ENCODE measurements around the gene FGFRL1.

Gene FGFRL1

DNA sequence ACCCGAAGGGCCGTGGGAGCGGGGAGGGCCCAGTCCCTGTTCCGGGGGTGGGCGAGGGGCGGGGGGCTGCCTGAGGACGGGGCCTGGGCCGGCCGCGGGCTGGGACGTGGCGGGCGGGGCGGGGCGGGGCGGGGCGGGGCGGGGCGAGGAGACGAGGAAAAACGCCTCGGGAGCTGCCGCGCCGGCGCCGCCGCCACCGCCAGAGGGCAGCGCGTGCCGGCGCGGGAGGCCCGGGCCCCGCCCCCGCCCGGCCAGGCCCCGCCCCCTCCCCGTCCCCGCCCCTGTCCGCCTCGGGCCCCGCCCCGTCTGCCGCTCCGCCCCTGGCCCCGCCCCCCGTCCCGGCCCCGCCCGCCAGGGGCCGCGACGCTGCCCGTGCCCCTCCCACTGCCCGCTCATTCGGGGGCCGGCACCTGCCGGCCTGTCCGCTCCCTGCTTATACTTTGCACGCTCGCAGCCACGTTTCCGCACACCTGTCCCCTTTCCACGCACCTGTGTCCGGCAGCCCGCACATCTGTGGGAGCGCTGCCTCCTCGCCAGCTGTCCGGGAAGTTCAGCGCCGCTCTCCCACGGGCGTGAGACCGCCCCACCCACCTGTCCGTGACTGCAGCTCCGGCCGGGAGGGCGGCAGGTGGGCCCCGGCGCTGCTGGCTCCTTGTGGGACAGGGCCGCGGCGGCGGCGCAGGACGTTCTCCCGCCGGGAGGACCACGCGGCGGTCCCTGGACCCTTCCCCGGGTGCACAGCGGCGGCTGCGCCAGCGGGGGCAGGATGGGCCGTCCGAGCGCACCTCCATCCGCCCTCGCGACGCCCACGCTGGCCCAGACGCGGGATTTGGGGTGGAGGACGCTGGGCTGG is 1.7 kb upstream of the FGFRL1 start:
- no peak for FAIRE-seq

DNA sequence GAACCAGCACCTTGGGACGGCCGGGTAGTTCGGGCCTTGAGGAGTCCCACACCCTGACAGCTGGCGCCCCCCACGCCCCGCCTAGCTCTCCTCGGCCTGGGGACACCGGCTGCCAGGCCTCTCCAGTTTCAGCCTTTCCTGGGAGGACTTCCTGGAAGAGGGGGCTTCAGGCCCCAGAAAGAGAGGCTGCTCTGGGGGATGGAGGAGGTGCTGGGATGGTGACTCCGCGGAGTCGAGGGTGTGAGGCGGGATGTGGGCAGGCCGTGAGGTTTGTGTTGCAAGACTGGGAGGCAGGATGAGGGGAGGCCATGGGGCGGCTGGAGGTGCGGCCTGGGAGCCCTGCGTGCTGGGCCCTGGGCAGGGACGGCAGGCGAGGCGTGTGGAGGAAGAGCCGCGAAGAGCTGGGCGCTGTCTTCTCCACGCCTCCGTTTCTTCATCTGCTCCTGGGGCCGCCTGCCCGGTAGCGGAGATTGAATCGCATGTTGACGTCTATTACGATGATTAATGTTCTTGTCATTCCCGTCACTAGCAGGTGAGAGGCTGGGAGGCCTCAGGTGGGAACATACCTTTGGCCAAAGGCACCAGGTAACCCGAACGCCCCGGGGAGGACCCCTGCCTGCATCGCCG is 918 bp upstream of the FGFRL1 start:
- no peak for FAIRE-seq

DNA sequence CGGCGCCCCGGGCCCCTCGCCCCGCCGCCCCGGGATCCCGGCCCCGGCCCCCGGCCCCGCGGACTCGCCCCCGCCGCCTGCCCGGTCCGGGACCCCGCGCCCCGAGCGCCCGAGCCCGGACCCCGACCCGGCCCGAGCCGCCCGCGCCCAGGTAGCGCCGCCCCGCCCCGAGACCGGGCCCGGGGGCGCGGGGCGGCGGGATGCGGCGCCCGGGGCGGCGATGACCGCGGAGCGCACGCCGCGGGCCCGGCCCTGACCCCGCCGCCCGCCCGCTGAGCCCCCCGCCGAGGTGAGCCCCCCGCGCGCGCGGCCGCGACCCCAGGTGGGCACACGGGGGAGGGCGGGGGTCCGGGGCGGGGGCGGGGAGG is 224 bp downstream of the FGFRL1 start:
- no peak for FAIRE-seq

DNA sequence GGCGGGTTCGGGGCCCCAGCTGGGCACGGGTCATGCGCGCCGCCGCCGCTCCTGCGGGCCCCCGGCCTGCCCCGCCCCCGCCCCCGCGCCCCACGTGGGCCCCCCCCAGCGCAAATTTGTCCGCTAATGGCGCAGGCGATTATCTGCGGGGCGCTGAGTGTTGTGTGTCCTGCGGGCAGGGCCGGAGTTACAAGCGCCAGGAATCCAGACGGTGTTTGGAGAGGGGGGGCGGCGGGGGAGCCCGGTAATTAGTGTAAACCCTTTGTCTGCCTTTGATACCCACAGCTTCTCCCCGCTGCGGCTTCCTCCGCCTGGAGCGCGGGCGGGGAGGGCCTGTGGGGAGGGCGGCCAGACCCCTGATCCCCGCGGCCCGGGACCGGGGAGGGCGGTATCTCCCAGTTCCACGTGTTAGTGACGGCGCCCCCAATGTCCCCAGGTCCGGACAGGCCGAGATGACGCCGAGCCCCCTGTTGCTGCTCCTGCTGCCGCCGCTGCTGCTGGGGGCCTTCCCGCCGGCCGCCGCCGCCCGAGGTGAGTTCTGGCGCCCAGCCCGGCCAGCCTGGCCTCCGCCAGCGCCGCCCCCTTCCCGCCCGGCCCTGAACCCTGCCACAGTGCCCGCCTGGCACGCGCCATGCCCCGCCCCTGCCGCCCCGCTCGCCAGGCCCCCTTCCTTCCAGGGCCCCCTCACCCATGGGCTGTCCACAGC is 761 bp downstream of the FGFRL1 start:
- no peak for FAIRE-seq

DNA sequence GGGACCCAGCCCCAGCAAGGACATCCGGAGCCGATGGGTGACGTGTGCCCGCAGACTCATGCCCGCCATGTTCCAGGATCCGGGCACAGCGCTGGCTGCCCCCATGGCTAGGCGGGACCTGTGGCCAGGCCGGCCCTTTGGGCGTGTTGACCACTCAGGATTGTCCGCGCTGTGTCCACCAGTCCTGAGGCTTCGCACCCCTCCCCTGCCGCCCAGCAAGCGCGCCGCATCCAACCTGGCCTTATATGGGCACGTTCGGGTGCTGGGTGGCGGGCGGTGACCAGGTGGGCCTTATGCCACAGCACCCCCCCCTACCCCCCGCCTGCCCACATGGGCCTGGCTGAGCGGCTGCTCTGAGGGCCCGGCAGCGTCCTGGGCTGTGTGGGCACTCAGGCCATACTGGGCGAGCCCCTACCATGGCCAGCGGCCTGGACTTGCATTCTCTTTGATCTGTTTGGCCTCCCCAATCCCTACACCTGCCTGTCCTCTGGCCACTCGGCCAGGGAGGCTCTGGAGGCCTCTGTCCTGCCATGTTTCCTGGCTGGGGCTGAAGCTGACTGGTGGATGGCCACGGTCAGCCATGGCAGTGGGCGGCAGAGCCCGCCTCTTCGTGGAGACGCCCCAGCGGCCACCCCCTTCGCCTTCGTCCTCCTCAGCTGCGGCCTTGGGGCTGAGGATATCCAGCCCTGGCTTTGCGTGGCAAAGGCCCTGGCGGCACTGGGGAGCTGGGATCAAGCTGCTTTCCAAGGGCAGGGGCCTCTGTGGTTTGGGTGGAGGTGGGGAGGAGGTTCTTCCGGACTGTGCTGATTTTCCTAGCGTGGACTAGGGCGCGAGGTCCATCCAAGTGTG is 2.0 kb downstream of the FGFRL1 start:
- FAIRE-seq = no peak

DNA sequence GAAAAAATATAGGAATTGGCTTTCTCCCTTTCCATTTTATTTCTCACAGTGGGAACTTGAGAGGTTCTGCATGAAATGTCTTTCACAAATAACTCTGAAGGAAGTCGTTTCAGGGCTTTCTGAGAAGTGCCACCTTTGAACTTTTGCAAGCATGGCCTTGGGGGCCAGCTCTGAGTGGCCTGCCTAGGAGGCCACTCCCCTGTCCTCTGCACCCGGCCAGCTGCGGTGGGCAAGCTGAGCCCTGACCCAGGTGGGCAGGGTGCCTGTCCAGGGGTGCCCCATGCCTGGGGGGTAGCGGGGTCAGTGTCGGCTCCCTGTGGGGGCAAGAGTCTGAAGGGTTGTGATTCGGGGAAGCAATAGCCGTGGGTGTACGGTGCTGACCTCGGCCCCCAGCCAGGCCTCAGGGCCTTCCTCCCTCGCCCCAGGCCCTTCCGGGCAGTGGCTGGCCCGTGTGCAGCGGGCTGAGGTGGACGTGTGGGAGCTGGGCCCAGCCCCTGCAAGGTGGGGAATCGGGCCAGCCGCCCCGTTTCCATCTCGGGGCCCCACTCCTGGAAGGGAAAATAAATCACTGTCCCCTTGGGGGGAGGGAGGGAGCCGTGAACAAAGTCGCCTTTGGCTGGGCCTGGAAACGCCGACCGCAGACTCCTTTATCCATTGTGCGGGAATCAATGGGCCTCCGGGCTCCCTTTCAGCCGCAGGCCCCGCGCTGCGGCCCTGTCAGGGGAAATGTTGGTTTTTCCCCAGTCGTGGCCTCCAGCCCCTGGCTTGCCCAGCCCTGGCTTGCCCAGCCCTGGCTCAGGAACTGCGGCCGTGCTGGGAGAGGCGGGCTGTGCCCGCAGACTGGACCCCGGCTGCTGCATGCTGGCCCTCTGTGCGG is 3.1 kb downstream of the FGFRL1 start:
- FAIRE-seq = no peak

DNA sequence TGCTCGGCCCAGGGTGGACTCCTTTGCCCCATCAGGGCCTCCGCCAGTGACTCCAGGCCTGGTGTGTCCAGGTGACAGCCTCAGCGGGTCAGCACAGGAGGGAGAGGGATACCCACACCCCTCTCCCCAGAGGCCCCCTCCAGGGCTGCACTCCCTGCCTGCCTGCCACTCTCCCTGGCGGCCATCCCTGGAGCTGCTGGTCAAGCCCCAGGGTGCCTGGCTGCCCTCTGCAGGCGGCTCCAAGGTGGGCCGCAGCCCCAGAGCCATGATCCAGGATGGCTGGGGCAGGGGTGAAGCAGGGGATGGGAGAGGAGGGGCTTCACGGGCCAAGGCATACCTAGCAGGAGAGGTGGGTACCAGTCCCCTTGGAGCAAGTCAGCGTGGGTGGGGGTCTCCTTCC is 3.8 kb downstream of the FGFRL1 start:
- FAIRE-seq = no peak

DNA sequence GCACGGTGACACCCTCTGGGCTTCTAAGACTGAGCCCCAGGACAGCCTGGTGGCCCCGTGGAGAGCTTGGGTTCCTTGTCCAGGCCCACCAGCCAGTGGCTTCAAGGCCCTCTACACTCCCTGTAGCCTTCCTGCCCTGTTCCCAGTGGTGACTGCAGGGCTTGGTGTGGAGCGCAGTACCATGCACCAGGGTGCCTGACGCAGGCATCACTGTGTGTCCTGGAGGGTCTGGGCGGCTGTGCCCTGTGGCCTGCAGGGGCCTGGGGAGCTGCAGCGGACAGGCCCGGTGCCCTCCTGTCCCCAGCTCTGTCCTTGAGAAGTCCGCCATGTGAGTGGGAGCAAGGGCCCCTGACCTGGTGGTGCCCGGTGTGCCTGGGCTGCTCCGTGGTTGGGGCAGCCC is 4.3 kb downstream of the FGFRL1 start:
- FAIRE-seq = no peak

DNA sequence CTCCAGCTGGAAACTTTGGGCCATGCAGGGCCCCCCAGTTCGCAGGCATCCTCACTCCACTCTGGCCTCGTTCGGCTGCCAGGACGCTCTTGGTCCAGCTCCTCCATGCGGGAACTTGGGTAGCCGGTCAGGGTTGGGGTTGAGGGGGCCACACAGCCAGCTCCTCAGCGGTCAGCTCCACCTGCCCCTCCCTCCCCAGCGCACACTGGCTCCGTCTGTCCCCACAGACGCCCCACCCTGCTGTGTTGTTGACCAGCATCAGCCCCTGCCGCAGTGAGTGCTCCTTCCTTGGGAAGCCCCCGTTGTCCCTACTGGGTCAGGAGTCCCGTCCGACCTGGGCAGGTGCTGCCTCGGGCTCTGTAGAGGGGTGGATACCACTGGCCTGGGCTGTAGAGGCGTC is 5.8 kb downstream of the FGFRL1 start:
- FAIRE-seq = no peak

DNA sequence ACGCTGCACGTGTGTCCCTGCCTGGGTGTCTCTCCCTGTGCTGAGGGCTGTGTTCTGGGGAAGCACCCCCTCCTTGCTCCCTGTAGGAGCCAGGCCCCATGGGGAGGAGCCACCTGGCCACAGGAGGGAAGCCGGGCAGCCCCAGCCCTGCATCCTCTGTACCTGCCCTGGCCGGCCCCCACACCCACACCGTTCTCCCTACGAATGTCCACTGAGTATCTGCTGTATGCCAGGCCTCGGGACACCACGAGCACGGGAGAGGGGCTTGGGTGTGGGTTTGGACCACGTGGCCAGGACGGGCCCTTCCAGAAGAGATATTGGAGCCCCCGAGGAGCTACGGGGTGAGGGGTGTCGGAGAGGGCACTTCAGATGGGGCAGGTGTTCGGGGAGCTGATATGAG is 6.3 kb downstream of the FGFRL1 start:
- FAIRE-seq = no peak

DNA sequence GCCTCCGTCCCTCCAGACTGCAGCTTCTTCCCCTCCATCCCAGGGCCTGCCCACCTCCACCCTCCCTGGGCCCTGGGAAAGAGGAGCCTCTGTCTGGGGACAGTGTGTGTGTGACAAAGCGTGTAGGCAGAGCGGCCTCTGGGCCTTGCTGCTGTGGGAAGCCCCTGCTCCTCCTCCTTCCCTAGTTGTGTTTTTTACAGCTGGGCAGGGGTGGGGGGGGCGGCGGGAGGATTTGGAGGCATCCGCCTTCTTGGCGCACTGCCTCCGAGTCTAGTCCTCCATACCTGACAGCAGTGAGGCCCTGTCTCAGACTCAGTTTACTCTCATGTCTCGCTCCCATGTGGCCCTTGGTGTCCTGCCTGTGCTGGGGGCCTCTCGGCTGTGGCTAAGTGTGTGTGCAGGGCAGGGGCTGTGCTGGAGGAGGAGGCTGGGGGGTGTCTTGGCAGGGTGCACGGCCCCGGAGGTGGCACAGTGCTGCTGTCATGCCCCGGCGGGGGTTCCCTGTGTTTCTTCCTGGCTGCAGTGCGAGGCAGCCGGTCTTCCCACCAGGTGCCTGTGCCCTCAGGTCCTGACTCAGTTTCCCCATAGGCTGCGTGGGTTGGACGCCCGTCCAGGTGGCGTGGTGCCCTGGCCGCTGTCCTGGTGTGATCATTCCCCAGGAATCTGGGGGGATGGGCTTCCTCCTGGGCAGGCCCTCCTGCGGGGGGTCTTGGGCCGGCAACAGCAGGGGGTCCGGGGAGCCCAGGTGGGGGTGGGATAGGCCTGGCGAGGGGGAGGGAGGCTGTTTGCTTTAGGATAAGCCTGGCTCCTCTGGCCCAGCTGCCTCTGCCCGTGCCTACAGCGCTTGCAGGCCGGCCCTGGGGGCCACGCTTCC is 7.0 kb downstream of the FGFRL1 start:
- FAIRE-seq = no peak

DNA sequence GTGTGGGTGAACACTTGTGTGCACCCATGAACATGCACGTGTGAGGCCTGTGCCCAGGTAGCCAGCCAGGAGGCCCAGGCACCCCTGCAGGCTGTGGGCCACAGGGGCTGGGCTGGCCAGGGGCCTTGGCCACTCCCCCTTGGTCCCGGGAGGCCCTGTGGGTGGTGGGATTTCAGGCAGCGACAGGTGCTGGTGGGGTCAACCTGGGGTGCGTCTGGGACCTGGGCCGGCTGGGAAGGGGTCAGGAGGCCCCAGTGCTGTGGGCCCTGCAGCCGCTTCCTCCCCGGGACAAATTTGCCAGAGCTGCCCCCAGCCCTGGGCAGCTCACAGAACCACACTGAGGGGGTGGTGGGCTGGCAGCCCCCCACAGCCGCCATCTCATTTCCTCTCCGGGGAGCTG is 7.9 kb downstream of the FGFRL1 start:
- no peak for FAIRE-seq

DNA sequence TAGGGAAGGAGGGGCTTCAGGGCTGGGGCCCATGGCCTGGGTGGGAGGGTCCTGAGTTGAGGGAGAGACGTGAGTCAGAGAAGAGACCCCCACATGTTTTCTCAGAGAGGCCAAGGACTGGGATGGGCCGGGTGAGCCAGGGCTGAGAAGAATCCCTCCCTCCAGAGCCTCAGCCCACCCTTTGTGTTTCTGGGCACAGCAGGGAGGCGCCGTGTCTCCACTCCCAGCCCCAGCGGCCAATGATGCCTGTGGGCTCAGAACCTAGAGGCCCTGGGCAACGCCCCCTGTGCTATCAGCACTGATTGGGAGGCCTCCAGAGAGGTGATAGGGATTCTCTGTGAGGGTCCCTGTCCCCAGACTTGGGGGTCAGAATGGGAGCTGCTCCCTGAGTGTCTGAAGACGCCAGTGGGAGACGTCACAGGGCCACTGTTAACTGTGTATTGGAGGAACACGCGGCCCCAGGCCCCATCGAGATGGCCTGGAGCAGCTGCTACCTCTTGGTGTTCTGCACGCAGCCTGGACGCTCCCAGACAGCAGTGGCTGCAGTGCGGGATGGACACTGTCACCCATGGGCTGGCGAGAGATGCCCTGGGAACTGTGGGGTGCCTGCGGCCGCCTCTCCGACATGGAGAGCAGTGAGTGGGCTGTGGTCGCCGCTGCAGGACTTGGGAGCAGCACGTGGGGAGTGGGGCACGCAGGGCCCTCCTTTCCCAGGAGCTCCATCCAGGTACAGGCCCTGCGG is 8.5 kb downstream of the FGFRL1 start:
- no peak for FAIRE-seq

DNA sequence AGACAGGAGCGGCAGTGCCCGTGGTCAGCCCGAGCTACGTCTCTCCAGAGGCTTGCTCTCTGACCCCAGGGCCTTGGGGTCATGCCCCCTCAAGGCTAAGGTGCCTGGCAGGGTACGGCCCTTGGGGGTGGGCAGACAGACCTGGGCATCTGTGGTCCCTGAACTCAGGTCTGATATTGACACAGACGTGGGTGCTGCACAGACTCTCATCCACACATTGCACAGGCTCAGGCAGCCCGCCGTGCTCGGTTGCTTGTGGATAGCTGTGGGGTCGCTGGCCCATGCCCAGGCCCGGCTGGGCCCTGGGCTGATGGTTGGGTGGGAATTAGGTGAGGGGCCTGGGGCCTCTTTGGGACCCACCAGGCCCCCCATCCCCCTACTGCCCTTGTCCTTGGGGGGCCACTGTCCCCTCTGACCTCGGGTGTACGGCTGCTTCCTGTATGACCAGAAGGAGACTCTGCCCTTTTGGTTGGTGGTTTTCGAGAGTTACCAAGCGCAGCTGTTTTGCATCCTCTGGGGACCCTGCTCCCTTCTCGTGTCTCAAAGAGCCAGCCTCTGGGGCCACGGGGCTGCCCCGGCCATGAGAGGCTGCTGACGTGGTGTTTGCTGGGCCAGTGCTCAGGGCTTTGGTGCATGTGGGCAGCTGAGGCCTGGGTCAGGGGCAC is 10.1 kb downstream of the FGFRL1 start:
- no peak for FAIRE-seq

DNA sequence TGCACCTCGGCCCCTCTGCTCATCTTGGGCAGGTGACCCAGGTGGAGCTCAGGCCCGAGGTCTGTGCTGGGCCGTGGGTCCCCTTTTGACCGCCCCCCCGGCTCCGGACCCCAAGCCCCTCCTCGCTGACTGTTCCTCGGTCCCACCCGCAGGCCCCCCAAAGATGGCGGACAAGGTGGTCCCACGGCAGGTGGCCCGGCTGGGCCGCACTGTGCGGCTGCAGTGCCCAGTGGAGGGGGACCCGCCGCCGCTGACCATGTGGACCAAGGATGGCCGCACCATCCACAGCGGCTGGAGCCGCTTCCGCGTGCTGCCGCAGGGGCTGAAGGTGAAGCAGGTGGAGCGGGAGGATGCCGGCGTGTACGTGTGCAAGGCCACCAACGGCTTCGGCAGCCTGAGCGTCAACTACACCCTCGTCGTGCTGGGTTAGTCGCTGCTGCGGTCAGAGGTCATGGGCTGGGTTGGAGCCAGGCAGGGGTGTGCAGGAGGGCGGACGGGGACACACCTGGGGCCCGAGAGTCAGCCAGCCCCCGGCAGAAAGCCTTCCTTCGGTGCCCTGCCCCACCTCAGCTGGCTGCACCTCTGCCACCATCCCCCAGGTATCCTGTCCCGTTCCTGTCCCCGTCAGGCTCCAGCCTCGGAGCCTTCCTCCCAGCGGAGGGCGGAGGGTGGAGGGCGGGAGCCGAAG is 10.8 kb downstream of the FGFRL1 start:
- FAIRE-seq = no peak

DNA sequence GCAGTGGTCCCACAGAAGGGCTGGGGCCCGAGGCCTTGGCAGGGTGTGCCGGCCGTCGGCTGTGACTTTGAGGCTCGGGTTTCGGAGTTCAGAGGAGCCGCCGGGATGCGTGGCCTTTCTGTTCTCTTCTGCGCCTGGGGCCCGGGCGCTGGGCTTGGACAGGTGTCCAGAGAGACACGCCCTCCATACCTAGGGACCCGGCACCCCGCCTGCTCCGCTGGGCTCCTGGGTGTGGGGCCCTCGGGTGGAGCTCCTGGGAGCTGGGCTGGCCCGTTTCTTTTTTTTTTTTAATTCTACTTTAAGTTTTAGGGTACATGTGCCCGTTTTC is 11.3 kb downstream of the FGFRL1 start:
- FAIRE-seq = no peak

DNA sequence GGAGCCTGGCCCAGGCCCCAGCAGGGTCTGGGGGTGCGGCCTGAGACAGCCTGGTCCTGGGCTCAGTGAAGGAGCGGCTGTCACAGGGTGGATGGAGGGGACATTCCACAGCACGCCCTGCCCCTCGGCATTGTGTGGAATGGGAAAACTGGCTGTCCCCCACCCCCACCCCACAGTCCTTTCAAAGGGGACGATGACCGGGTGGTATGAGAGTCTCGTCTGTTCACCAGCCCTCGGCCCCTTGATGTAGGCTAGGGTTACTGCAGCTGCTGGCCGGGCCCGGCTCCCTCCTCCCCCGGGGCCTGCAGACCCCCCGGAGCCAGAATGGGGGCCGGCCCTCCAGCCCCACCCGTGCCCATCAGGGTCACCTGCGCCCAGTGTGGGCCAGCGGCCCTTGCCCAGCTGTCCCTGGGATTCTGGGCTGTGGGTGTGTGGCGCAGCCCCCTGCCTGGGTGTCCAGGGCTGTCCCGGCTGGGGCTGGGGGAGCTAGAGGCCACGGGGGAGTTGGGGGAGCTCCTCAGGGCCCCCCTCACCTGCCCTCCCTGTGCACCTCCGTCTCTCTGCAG is 11.7 kb downstream of the FGFRL1 start:
- FAIRE-seq = no peak

DNA sequence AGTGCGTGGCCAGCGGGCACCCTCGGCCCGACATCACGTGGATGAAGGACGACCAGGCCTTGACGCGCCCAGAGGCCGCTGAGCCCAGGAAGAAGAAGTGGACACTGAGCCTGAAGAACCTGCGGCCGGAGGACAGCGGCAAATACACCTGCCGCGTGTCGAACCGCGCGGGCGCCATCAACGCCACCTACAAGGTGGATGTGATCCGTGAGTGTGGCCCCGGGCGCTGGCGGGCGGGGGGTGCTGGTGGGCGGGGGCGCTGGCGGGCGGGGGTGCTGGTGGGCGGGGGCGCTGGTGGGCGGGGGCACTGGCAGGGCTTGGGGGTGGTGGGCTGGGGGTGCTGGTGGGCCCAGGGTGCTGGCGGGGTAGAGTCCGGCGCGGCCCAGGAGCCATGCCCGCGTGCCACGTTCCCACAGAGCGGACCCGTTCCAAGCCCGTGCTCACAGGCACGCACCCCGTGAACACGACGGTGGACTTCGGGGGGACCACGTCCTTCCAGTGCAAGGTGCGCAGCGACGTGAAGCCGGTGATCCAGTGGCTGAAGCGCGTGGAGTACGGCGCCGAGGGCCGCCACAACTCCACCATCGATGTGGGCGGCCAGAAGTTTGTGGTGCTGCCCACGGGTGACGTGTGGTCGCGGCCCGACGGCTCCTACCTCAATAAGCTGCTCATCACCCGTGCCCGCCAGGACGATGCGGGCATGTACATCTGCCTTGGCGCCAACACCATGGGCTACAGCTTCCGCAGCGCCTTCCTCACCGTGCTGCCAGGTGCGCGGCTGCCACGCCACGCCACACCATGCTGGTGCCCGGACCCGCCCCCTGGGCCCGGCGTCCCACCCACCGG is 12.7 kb downstream of the FGFRL1 start:
- FAIRE-seq = no peak
